DND-41 (cell line): ENCODE measurements around the gene FKBP9.

Source experiments
- ATAC-seq: fragments of 200-7000 bp; cut with Tn5 transposase; 3 replicates; pipeline ENCODE4 v1.9.1; 2021; ENCODE audit warnings: low read depth; ENCODE audit not compliant: insufficient read depth
- DNase-seq: peaks from one replicate; pipeline ENCODE4 v3.0.0-alpha.2; 2020
- H2AFZ ChIP-seq: 2 replicates; pipeline ENCODE4 v1.6.0; 2012; ENCODE audit warnings: low read depth, low read length
- H3K27ac ChIP-seq: 2 replicates; pipeline ENCODE4 v1.5.1; 2012; ENCODE audit warnings: low read length, inconsistent platforms
- H3K27me3 ChIP-seq: fragments of 200-600 bp; sonication (generic); 2 replicates; pipeline ENCODE4 v1.6.0; 2012; ENCODE audit warnings: low read length, mild to moderate bottlenecking, inconsistent platforms; ENCODE audit not compliant: insufficient read depth, poor library complexity
- H3K36me3 ChIP-seq: 2 replicates; pipeline ENCODE4 v1.5.1; 2012; ENCODE audit warnings: low read length, inconsistent platforms; ENCODE audit not compliant: insufficient read depth
- H3K4me1 ChIP-seq: 2 replicates; pipeline ENCODE4 v1.5.1; 2012; ENCODE audit warnings: mild to moderate bottlenecking, low read length; ENCODE audit not compliant: insufficient read depth
- H3K4me2 ChIP-seq: 2 replicates; pipeline ENCODE4 v1.6.0; 2012; ENCODE audit warnings: mild to moderate bottlenecking, moderate library complexity, low read length, inconsistent platforms; ENCODE audit not compliant: insufficient read depth
- H3K4me3 ChIP-seq, 2 experiments: fragments of 200-600 bp in 1 of 2; shearing (Covaris generic) in 1 of 2; 2 replicates each; pipeline ENCODE4 v1.5.1; 2012 to 2016; ENCODE audit warnings: inconsistent platforms in 2 of 2, low read length in 2 of 2, mild to moderate bottlenecking in 2 of 2, low read depth in 1 of 2, moderate library complexity in 1 of 2
- H3K79me2 ChIP-seq: 2 replicates; pipeline ENCODE4 v1.6.0; 2012; ENCODE audit warnings: low read length, inconsistent platforms; ENCODE audit not compliant: insufficient read depth
- H3K9ac ChIP-seq: 2 replicates; pipeline ENCODE4 v1.6.0; 2012; ENCODE audit warnings: low read depth, mild to moderate bottlenecking, inconsistent platforms, low read length, moderate library complexity
- H3K9me3 ChIP-seq: 2 replicates; pipeline ENCODE4 v1.5.1; 2012; ENCODE audit warnings: low read length, moderate library complexity, mild to moderate bottlenecking, inconsistent platforms; ENCODE audit not compliant: insufficient read depth, severe bottlenecking
- H4K20me1 ChIP-seq: 2 replicates; pipeline ENCODE4 v1.6.0; 2012; ENCODE audit warnings: low read length; ENCODE audit not compliant: insufficient read depth
- EZH2 ChIP-seq: IDR thresholded peaks from 3 replicates; pipeline ENCODE4 v1.6.1; 2012; ENCODE audit warnings: borderline replicate concordance, low read depth, mild to moderate bottlenecking, moderate library complexity, low read length, inconsistent platforms; ENCODE audit not compliant: severe bottlenecking
- TF ChIP-seq, protein P1 (sequence below): IDR thresholded peaks from 2 replicates; pipeline ENCODE4 v1.5.1; 2012; ENCODE audit warnings: borderline replicate concordance, low read length, moderate library complexity, mild to moderate bottlenecking; ENCODE audit not compliant: poor library complexity, severe bottlenecking; ENCODE audit errors: extremely low read depth

Gene FKBP9

DNA sequence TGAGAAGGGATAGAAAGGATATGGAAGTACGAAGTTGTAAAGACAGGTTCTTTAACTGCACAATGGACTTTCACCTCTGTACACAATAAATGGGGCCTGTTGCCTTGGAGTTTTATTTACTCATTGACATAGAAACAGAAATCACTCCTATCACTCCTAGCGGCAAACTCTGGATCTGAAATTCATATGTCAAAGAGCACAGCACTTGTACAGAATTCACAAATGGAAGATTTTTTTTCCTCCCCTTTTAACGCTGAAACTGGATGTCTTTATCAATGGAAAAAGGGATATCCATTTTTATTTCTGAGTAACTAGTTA, 87.1 kb downstream of the FKBP9 start:
- H3K9me3 ChIP-seq: no peaks in the 10 kb centered on the region
- H3K27me3 ChIP-seq: no peaks in the 10 kb centered on the region
- no peak overlapping the region for H3K9ac ChIP-seq
- H2AFZ ChIP-seq: no peak overlapping the region
- peaks cover 19% of the 10 kb centered on the region for H3K4me1 ChIP-seq
- no peak for TF ChIP-seq EZH2
- TF ChIP-seq, protein P1, sequence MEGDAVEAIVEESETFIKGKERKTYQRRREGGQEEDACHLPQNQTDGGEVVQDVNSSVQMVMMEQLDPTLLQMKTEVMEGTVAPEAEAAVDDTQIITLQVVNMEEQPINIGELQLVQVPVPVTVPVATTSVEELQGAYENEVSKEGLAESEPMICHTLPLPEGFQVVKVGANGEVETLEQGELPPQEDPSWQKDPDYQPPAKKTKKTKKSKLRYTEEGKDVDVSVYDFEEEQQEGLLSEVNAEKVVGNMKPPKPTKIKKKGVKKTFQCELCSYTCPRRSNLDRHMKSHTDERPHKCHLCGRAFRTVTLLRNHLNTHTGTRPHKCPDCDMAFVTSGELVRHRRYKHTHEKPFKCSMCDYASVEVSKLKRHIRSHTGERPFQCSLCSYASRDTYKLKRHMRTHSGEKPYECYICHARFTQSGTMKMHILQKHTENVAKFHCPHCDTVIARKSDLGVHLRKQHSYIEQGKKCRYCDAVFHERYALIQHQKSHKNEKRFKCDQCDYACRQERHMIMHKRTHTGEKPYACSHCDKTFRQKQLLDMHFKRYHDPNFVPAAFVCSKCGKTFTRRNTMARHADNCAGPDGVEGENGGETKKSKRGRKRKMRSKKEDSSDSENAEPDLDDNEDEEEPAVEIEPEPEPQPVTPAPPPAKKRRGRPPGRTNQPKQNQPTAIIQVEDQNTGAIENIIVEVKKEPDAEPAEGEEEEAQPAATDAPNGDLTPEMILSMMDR: no peak
- DNase-seq (no peak), ATAC-seq (no peak)
- no peak overlapping the region for H3K4me3 ChIP-seq
- peaks cover 73% of the 10 kb centered on the region for H4K20me1 ChIP-seq
- no peaks in the 10 kb centered on the region; the same call in 1 of the 2 replicates for H3K36me3 ChIP-seq
- no peak overlapping the region for H3K27ac ChIP-seq
- no peak overlapping the region for H3K4me2 ChIP-seq
- peaks cover 100% of the 10 kb centered on the region for H3K79me2 ChIP-seq

DNA sequence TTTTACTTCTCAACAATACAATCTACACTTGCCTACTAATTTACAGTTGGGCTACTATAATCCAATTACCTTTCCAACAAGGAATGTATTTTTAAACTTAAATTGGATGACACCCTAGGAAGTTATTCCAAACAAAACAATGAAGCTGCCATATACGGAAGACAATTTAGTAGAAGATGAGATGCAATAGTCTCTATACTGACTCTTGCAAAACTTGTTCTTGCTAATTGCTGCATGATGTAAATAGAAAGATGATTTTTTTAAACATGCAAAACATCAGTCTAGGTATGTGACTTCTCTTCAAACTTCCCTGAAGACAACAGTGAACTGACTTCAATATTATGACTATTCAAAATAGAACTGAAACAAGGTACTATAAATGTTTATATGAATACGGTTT, 87.7 kb downstream of the FKBP9 start:
- Histone ChIP-seq H3K36me3 (no peaks in the 10 kb centered on the region; the same call in 1 of the 2 replicates), H3K4me1 (peaks cover 13% of the 10 kb centered on the region), H3K27ac (no peak overlapping the region), H3K79me2 (peaks cover 100% of the 10 kb centered on the region), H3K9me3 (no peaks in the 10 kb centered on the region), H2AFZ (no peak overlapping the region), H3K4me2 (no peak overlapping the region), H3K4me3 (no peak overlapping the region), H3K27me3 (no peaks in the 10 kb centered on the region), H3K9ac (no peak overlapping the region), H4K20me1 (peaks cover 73% of the 10 kb centered on the region)
- TF ChIP-seq, protein P1: no peak
- no peak for TF ChIP-seq EZH2
- no peak for ATAC-seq
- DNase-seq: no peak

DNA sequence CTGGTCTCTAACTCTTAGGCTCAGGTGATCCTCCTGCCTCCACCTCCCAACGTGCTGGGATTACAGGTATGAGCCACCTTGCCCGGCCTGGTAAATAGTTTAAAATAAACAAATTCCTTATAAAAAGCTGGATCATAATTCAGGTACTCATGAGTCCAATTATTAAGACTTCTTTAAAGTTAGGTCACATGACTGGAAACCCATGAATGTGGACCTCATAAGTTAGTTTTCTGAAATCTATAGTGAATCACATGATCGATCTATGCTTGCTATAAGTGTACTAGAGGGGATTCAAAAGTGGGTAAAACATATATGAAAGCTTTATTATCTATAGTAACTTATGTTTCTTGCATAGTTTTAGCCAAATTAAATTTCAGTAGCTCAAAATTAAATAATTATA, 91.0 kb downstream of the FKBP9 start:
- peaks cover 4% of the 10 kb centered on the region; the same call in 1 of the 2 replicates for H3K36me3 ChIP-seq
- peaks cover 81% of the 10 kb centered on the region for H4K20me1 ChIP-seq
- H3K4me1 ChIP-seq: peaks cover under 1% of the 10 kb centered on the region; the same call in 1 of the 2 replicates
- no peaks in the 10 kb centered on the region for H3K9me3 ChIP-seq
- no peak overlapping the region for H3K4me2 ChIP-seq
- H3K27me3 ChIP-seq: no peaks in the 10 kb centered on the region
- no peak overlapping the region for H3K9ac ChIP-seq
- no peak for ATAC-seq
- TF ChIP-seq, protein P1: no peak
- TF ChIP-seq EZH2: no peak
- no peak overlapping the region for H3K4me3 ChIP-seq
- peaks cover 100% of the 10 kb centered on the region for H3K79me2 ChIP-seq
- no peak overlapping the region for H2AFZ ChIP-seq
- no peak for DNase-seq
- no peak overlapping the region for H3K27ac ChIP-seq

DNA sequence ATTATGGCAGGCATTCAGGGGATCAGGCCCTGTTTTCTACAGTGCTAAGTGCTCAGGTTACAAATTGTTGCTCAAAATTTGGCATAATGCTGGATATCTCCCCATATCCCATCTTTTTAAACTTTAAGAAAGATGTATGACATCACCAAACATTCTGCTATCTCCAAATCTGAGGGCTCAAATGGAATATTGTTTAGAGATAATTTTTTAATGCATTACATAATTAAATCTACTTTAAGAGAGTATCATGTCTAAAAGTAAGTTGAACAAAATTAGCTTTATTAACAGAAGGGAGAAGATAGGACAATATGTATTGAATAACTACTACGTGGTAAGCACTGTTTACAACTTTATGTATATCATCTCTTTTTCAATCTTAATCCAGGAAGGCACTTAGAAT, 91.5 kb downstream of the FKBP9 start:
- Histone ChIP-seq H3K4me2 (no peak overlapping the region), H4K20me1 (peaks cover 81% of the 10 kb centered on the region), H3K9me3 (no peaks in the 10 kb centered on the region)

More for the DNA sequence above, 91.5 kb downstream of the FKBP9 start:
- no peak overlapping the region for H3K27ac ChIP-seq
- no peak for ATAC-seq
- peaks cover 5% of the 10 kb centered on the region for H3K4me1 ChIP-seq
- no peak for TF ChIP-seq EZH2
- TF ChIP-seq, protein P1: no peak
- H3K79me2 ChIP-seq: peaks cover 100% of the 10 kb centered on the region
- H3K4me3 ChIP-seq: no peak overlapping the region
- no peak overlapping the region for H3K9ac ChIP-seq
- DNase-seq: no peak
- H2AFZ ChIP-seq: no peak overlapping the region
- peaks cover 4% of the 10 kb centered on the region; the same call in 1 of the 2 replicates for H3K36me3 ChIP-seq
- no peaks in the 10 kb centered on the region for H3K27me3 ChIP-seq
